Stimulated activated CD4-positive, alpha-beta T cell treated with anti-CD3 and anti-CD28 coated beads, Interleukin-12 subunit alpha, Interleukin-12 subunit beta, amount 100 ng/mL, for 4 hours (primary cell): ENCODE measurements around the gene GPR87.

Experiments used
- DNase-seq: peaks from one replicate; pipeline ENCODE4 v3.0.0-alpha.2; 2020

Gene GPR87, protein sequence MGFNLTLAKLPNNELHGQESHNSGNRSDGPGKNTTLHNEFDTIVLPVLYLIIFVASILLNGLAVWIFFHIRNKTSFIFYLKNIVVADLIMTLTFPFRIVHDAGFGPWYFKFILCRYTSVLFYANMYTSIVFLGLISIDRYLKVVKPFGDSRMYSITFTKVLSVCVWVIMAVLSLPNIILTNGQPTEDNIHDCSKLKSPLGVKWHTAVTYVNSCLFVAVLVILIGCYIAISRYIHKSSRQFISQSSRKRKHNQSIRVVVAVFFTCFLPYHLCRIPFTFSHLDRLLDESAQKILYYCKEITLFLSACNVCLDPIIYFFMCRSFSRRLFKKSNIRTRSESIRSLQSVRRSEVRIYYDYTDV

DNA sequence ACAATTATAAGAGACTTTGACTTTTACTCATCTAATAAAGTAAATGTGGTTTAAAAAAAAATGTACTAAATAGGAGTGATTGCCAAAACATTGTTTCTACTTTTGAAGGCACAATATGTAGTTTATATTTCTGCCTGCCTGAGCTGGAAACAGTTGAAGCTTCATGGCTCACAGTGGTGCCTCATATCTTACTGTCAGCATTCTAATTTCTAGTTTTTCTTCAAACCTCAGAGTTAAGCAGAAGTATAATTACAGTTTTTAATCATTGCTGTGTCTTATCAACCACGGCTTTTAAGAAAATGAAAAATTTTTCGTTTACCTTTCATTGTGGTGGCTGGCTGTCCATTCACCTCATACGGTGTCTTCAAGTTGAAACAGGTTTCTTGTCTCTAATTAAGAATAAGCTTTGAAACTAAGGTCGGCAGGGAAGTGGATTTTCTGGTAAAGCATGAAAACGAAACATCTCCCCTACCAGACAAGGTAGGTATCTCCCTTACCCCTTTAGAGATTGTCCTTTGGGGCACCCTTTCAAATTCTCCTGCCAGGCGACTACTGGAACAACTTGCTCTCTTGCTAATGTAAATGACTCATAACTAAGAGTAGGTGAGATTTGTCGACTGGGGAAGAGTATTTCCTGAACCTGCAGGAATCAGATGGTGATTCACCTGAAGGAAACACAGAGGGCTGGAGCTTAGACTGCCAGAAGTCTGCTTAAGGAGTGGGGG lies at the start of gene GPR87:
Gene GPR87, minus strand, starts transcription at position 554 of the 725 bp plus-strand sequence. CDS start 16,720 bp downstream, outside the sequence.
- no peak for DNase-seq

DNA sequence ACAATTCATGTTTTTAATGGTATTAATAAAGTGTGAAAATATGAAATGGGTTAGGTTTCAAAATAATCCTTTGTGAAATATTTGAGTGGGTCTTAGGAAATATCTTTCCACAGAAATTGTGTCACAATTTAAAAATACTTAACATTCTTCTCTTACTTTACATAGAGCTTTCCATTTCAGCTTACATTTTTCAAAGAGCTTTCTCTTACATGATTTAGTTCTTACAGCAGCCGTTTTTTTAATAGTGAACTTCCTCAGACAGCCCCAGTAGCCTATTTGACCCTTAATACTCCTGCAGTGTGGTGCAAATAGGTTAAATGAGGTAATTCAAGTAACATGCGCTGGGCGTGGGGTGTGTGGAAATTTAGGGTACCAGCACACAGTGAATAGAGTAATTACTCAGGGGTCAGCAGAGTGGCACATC lies 46.1 kb upstream of the GPR87 start:
- no peak for DNase-seq

DNA sequence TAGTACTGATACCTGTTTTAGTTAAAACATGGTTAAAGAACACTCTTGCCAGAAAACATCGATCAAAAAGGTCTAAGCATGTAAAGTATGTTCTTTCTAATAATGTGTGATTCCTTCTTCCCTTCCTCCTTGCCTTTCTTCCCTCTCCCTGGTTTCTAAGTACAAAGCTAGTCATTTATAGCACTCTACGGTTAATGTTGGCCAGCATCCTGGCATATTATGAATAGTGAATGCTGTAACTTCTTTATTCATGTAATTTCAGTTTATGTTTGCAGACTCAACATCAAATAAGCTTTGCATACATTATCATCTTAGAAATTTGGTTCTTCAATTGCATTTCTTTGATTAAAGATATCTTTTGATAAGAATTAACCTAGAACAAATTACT lies 40.8 kb upstream of the GPR87 start:
- no peak for DNase-seq

DNA sequence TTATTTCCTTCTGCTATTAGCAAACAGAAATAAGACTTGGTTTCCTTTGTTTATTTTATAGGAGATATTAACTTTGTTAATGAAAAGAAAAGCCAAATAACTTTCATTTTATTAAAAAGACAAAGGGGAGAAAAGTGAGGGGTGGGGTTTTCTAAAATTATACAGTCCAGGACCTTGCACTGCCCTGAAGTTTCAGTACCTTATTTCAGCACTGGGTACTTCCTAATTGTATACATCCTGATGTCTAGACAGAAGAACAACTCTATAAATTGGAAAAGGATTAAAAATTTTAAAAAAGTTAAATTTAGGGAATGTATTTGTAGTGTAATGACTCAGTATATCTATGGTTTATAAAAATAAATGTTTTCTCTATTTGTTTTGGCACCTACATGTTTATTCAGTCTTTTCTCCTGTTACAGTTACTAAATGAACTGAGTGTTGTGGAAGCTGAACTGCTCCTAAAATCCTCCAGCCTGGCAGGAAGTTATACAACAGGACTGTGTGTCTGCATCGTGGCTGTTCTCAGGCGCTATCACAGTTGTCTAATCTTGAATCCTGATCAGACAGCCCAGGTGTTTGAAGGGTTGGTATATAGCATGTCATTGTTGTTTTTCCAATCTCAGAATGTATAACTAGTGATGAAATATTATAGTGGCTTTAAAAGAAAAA lies 40.3 kb upstream of the GPR87 start:
- no peak for DNase-seq

DNA sequence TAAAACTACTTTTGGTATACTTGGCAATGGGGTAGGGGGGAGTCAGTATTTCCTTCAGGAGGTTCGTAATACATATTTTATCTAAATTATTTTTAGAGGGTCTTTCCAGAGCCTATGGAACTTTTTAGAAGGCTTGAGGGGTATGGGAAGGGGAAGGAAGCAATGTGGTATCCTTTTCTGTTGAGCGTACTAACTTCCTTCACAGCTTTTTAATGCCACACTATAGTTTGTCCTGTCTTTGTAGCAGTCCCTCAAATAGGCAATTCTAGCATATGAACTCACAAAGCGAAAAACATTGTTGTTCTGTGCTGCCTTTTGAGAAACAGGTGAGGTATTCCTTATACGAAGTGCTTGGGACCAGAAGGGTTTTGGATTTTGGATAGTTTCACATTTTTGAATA lies 35.0 kb upstream of the GPR87 start:
- DNase-seq, result no peak

DNA sequence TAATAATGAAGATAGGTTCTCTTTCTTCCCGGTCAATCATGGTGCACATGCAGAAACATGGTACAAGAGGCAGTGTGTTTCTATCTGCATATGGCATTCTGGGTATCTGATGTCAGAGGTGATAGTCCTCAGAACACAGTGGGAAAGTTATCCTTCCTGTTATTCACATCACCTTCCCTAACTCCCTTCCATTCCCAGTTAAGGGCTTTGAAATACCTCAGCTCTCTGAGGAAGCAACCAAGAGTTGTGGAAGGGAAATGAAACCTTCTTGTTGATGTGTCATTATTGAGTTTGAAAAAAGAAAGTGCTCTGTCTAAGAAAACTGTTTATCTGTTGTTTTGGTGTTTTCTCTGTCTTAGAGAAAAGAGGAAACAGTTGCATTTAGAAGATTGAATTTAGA lies 34.6 kb upstream of the GPR87 start:
- DNase-seq, result no peak

DNA sequence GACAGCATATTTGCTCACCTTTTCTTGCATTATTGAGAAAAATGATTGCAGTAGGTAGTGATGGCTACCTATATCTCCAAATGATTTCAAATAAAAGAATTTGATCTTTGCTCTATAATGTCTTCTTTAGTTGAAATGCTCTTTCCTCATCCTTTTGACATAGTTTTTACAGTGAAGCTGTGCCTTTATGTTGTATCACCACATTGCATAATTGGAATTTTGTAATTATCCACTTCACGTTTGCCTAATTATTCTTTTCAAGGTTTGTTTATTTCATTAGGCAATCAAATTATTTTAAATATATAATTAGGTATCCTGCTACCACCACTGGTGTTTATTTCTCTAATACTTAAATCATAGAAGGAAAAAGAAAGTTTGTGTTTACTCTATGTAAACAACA lies 34.0 kb upstream of the GPR87 start:
- no peak for DNase-seq

DNA sequence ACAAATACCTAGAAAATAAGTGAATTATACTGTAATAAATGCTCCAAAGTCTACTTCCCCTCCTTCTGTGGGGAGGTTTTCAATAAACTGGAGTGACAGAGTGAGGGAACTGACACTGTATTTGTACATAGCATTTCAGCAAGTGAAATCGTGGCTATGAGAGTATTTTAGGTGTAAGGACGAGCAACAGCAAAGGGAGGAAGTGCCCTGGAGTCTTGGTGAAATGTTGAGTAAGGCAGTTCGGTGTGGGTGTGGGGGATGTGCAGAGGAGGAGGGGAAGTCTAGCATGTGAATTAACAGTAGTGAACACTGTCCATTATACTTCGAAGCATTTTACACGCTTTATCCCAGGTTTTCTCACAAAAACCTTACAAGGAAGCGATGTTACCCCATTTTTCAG lies 30.8 kb upstream of the GPR87 start:
- no peak for DNase-seq

DNA sequence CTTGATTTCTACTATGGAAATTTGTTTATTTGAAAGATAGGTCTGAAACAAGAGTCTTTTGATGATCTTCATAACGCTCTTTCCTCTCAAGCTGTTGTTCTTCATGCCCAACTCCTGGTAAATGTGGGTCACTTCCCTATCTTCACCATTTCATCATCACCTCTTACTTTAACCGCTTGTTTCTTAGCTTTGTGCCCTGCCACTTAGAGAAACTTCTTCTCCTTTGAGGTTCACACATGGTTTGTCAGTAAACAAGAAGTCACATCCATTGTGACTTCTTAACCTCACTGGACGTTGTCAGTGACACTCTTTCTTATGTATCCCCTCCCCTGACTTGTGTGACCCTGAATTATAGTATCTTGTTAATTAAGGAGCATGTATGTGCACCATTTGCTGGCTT lies 29.7 kb upstream of the GPR87 start:
- no peak for DNase-seq

DNA sequence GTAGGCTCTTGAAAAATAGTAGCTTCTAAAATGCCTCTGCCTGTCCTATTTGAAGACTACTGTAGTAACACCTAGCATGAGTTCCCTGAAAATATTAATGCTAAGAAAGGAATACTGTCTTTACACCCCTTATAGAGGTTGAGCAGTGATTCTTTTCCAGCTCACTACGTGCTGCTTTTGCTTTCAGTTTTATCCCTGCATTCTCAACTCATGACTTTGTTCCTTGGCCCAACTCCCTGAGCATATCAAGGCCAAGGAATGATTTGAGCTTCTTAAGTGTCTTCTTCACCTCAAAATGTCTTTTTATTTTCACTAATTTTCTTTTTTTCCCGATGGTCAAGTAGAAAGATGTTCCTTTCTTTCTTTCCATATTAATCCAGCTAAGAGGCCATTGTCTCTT lies 29.2 kb upstream of the GPR87 start:
- DNase-seq, result no peak

DNA sequence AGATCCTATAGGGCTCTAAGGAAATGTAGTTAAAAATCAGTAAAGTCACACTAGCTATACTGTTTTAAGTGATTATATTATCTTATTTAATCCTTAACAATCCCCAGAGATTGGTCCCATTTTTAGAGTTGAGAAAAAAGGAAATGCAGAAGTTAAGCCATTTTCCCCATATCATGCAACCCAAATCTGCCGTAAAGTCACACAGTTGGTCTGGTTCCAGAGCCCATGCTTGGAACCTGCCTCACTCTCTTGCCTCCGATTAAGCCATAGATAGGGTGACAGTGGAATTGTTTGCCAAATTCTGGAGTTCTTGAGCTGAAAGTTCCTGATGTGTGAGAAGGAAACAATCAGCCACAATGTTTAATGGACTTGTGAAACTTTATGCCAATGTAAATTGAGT lies 15.1 kb upstream of the GPR87 start:
- DNase-seq, result no peak

DNA sequence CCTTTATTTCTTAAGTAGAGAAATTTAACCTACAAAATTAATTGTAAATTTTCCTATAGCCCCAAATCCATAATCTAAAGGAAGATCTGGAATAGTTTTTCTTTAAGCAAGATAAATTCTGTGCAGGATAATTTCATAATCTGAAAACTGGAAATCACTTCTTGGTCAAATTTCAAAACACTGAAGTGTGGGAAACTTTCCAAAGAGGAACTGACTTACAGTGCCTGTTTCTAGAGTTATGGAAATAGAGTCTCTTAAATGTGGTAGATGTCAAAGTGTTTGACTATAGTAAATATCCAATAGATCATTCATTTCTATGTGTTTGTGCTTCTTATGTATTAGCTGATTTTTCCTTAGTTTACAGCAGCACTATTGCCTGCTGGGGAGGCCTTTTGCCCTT lies 14.3 kb upstream of the GPR87 start:
- DNase-seq, result no peak

DNA sequence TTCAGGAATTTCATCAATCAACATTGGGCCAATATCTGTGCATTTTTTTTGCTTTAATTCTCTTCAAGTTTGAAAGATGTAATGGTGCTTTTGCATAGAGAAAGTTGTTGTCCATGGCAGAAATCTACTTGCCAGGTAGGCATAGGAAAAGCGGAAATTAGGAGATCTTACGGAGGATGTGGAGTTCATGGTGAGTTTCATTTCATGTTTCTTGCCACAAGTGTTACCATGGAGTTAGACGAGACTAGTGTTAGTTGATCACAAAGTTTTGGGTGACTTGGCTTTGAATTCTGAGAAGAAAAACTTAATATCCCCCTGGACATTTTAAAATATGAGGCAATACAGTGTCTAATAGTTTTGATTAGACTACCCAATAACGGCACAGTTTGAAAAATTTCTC lies 13.8 kb upstream of the GPR87 start:
- no peak for DNase-seq

DNA sequence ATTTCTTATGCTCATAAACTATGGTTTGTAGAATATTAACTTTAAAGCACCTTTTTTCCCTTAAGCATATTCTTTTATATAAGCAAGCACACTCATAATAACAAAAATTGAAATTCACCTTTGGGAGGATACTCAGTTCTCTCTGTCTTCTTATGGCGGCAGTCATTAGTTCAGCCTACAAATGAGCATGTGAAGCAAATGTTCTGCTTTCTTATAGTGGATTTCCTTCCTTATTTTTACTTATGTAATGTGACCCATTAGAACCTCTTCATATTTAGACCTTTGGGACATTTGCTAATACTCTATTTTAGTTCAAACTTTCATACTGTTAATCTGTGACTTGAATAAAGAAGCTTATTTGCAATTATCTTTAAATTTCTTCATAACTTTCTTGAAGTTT lies 12.7 kb upstream of the GPR87 start, which contains the start of gene P2RY13:
Gene P2RY13, minus strand, starts transcription at position 187 of the 400 bp plus-strand sequence. Its CDS starts 21 bp downstream, at position 166.
- no peak for DNase-seq

DNA sequence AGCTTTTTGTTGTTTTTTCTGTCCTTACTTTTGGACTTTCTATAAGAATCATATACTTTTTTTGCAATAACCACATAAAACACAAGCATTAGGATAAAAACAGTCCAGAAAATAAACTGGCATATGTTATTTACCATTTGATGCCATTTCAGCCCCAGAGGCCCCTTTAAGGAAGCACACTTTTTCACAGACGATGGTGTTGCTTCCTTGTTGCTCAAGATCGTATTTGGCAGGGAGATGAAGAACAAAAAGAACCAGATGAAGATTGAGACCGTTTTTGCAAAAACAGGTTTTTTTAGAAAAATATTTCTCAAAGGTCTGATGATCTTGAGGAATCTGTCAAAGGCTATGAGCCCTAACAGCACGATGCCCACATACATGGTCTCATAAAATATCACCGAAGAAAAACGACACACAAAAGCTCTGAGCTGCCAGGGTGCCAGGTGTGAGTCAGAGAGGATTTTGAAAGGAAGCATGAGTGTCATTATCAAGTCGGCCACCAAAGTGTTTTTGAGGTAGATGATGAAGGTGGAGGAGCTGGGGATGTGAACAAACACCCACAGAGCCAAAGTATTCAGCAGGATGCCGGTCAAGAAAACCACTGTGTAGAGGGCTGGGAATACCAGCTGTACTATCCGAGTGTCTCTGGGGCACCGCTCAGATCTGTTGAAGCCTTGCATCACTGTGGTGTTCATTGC lies 11.8 kb upstream of the GPR87 start:
- DNase-seq, result no peak

DNA sequence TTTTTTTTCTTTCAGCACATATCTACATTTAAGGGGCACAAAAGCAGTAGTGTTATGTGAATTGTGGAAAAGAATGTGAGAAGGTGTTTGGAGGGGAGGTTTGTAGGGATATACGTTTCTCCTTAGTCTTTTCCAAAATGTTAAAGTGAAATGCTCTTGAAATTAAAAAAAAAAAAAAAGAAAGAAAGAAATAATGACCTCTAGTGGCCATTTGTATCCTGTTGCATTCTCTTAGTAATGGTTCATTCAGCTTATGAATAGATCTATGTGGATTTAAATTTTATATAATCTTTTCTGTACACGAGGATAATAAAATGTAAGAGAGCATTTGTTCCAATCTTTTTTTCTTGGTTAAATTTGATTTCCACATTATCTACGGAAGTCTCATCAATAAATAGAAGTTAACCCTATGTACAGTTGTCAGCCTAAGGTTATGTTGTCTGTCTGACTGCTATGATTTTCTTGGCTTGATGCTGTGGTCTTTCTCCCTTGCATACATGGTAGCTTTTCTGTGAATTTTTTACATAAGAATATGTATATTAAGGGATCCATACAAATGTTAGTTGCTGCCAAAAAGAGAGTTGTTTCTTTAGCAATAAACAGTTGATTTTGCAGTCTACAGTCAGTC lies 11.1 kb upstream of the GPR87 start:
- no peak for DNase-seq

DNA sequence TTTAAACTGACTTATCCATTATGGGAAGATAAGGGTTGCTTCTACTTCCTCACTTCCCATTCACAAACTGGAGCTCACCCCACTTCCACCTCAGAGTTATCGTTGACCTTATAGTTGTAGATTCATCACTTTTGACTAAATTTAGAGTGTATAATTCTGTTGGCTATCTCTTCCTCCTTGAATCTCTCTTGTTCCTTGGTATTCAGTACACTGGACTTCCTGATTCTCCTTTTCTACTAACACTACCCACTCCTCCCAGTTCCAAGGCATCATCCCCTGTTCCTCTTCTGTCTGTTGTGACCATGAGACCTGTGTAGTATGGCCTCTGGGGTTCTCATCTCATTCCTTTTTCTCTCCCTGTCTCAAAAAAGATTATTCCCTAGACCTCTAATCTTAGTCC lies 5.9 kb upstream of the GPR87 start:
- DNase-seq, result no peak

DNA sequence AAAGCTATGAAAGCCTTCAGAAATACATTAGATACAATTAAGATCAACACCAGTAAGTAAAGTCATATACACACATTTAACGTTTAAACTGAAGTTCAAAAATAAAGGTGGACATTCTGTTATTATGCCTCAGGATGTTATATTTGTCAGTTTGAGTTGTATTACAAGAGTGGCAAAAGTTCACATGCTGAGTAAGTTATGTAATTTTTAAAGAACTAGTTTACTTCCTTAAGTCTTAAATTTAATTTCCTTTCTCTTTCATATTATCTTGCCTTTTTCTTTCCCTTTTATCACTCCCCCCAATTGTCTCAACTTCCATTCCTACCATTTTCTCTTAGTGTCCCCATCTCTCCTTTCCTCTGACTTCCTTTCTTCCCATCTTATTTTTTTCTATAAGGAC lies 4.9 kb upstream of the GPR87 start:
- no peak for DNase-seq

DNA sequence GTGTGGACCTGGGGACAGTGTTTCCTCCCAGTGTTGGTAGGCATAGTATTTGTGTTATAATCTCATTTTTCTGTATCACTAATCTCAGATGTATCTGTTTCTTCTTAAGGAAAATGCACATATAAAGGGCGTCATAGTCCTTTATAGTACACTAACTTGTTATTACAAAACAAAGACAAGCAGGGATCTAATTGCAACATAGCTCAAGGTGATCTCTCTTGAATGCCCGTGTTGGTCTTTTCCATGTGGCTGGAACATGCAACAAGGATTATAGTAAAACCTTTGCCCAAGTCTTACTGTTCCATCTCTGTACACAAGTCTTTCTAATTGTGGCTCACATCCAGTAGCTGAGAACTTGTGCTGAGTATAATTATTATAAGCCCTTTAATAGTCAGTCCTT lies 3.5 kb upstream of the GPR87 start:
- DNase-seq, result no peak

DNA sequence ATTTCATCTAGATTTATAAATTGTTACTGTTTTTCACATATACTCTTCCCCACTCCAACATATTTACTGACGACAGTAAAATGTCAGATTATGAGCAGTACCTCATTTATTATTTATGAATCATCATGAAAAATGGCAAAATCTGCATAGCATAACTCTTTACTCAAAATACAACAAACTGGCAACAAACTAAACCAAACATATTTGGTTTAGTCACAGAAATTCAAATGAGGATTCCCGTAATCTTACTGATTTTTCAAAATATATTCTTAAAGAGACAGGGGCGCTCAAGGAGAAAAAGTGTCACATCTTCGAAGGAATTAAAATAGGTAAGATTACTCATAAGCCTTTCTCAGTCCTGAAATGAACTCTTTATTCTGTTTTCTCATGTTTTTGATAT lies 3.0 kb upstream of the GPR87 start:
- no peak for DNase-seq

DNA sequence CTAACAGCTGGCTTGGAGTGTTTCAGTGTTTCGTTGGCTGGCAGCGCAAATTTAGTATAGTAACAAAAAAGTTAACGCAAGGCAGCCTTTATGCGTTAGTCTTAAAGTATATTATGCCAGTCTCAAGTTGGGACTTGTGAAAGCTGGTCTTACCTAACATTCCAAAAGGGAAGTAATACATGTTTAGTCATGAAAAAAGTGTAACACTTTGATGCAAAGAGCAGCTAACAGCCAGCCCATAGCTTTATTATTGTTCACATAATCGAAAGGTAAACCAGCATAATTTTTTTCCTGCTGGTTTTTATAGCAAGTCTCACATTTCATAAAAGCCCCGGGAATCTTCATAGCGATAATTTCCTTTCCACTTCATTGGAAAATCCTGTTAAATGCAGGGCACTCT lies 2.4 kb upstream of the GPR87 start:
- DNase-seq, result no peak

DNA sequence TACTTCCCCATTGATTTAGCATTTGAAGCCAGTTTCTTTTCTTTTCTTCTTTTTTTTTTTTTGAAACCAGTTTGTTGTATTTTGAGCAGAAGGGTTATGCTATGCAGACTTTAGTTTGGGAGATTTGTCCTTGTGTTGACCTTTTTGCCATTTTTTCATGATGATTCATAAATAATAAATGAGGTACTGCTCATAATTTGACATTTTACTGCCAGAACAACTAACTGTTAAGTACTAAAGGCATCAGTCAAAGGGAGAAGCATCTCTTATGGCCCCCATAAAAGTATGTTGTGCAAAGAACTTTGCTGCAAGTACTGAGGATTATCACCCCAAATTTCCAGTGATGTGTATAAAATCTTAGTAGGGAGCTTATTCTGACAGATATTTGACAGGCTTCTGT lies 1.7 kb upstream of the GPR87 start:
- DNase-seq, result no peak

DNA sequence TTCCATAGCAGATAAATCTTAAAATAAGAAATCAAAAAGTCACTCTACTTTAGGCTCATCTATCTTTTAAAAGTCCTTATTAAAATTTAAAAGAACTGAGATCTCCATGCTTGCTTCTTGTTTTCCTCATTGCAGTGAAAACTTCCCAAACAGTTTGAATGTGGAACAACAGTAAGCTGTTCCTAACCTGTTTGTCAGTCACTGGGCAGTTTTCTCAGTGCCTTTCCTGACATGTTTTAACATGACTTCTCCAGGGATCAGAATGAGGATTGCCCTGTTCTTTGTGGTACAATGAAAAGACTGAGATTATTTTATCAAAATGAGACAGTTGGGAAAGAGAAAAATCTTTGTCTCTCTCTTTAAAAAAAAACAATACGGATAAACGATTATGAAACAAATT lies 774 bp downstream of the GPR87 start:
- no peak for DNase-seq
